GM21786 (cell line): ENCODE data around the gene POP4.

ENCODE experiments used
- ATAC-seq: cut with Tn5 transposase; IDR thresholded peaks from one replicate; pipeline ENCODE4 v1.9.1; 2021; ENCODE audit not compliant: unreplicated experiment

The POP4 gene

DNA sequence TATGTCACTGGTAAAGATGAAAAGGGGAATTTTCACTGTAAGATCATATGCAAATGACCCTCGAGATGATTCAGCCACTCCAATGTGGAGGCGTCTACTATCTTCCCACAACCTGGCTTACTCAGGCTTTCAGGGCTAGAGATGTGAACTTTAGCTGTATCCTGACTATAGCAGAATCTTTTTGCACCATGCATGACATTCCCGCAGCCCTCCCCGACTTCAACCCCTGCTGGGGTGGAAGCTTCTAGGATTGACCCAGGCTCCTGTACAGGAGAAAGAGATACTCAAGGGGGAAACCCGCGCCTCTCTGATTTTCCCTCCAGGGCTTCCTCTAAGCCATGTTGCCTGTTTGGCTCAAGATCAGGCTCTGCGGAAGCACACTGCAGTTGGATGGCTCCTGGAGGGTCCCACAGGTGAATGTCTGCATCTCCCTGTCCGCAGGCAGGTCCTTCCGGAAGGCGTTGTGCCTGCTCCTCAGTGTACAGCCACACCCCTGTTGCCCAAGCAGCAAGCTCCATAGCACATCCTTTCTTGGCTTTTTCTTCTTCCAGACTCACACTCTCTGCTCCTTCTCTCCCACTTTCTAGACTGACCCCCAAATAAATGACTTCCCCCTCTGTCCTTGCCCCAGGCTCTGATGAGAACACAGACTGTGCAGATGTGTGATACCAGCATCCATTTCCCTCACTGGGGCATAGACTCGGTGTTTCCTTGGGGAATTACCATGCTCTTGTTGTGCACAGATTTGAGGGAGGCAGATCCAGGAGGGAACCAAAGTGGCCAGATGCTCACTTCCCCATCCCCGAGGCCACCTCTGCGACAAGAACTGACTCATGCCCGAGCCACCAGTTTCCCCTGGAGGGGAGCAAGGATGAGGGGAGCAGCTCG is 29.1 kb upstream of the POP4 start:
- ATAC-seq: peak; percentile 69

GRCh38 chr19:29577649-29577963 is 28.5 kb upstream of the POP4 start:
- no peak for ATAC-seq

DNA sequence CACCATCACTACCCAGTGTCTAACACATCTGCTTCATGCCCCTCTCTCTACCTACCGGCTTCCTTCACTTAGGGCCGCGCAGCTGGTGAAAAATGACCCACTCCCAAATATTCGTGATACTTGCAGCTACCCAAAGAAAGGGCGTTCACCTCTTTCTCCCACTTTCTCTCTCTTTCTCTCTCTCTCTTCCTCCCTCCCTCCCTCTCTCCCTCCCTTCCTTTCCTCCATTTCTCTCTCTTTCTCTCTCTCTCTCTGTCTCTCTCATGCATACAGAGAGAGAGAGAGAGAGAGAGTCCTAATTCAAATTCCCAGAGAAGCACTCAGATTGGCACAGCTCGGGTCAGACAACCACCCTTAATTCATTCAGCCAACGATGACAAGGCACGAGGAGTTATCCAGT is 27.7 kb upstream of the POP4 start:
- no peak for ATAC-seq

- no peak for ATAC-seq
Measured at GRCh38 chr19:29579308-29579910, 26.7 kb upstream of the POP4 start.

DNA sequence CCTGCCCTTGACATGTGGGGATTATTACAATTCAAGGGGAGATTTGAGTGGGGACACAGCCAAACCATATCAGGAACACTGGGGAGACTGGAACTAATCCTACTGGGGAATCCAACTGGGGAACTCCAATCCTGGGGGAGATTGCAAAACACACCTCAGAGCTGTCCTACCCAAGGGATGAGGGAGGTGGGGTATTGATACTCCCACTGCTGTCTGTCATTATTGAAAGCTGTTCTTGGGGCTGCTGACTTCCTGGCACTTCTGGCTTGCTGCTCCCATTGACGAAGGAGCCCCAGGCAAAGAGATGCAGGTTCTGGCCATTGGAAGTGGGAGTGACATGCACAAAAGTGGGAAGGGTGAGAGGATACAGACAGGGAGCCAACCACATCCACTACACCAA is 24.7 kb upstream of the POP4 start:
- ATAC-seq: no peak

DNA sequence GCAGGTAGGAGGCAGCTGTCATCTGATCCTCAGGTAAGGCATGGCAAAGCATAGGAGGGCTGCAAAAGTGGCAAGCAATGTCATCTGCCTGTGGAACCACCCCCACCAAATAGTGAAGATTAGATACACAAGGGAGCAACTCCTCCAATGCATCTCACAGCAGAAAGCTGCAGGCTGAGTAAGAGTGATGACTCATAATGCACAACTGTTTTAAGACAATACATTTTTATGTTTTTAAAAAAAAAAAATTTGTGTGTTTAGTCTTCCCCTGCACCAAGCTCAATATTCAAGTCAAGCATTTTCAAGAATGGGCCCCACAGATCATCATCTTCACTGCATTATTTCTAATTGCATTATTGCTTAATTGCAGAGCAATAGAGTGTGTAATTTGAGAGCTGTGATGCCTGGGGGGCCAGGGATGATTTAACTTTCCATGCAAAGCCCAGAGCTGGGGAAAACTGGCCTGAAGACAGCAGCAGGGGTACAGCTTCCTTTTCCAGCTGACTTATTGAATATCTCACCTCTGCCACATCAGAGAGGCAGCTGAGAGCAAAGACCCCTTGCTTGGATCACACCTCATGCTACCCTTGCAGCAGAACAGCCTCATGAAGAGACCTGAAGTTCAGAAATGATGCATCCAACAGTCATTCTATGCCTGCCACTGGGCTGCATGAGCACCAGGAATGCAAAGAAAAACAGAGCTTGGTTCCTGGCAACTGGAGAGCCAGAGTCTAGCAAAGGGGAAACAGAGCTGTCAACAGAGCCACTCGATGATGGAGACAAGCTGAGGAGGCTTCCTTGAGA is 22.7 kb upstream of the POP4 start:
- no peak for ATAC-seq

DNA sequence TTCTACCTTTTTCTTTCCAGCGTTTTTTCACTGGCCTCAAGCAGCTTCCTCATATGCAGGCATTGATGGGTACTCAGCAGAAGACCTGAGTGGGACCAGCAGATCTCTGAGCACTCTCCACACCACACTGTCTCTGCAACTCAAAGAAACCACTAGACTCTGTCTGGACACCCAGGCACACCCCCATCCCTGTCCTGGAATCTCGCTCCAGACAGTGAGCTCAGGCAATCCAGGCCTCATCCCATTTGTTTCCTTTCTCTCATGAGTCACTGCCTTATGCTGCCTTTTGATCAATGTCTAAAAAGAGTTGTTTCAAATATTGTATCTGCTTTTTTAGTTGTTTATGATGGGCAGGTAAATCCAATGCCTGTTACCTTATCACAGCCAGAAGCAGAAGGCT is 19.7 kb upstream of the POP4 start:
- no peak for ATAC-seq

DNA sequence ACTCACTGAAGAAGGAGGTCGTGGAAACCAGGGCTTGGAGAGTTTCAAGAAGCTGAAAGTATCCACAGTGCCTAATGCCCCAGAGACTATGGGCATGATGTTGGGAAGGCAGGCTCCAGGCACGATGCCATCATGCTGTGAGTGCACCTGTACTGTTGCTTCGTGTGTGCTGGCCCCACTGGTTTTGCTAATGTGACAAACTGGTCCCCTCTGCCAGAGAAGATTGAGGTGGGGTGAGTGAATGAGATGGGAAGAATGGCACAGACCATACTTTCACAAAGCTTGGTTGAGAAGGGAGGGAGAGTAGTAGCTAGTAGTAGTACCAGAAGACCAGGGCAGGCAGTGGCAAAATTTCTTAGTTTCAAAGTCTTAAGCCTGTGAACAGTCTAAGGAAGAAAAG is 19.0 kb upstream of the POP4 start:
- no peak for ATAC-seq

GRCh38 chr19:29587518-29587986 is 18.5 kb upstream of the POP4 start:
- peak; percentile 85 for ATAC-seq

DNA sequence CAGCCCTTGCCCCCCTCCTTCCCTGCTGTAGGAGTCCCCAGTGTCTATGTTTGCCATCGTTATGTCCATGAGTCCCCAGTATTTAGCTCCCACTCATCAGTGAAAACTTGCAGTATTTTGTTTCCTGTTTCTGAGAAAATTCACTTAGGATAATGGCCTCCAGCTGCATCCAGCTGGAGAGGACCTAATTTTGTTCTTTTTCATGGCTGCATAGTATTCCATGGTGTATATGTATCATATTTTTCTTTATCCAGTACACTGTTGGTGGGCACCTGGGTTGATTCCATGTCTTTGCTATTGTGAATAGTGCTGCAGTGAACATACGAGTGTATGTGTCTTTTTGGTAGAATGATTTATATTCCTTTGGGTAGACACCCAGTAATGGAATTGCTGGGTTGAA is 18.0 kb upstream of the POP4 start:
- ATAC-seq: no peak

DNA sequence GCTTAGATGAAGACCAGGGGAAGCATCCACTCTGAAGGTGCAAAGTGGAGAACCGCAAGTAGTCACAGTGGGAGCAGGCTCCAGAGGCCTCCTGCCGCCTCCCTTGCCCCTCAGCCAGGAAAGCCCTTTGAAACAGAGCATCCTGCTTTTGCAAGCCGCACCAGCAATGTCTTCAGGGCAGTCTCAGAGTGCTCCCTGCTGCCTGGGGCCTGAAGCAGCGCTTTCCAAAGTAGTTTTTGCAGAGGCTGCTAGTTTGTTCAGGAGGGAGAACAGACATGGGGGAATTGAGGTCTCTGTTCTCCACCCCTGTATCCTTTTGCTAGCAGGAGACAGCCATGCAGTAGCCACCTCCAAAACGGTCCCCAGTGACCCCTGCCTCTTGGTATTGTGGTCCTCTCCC is 15.8 kb upstream of the POP4 start:
- ATAC-seq: no peak

DNA sequence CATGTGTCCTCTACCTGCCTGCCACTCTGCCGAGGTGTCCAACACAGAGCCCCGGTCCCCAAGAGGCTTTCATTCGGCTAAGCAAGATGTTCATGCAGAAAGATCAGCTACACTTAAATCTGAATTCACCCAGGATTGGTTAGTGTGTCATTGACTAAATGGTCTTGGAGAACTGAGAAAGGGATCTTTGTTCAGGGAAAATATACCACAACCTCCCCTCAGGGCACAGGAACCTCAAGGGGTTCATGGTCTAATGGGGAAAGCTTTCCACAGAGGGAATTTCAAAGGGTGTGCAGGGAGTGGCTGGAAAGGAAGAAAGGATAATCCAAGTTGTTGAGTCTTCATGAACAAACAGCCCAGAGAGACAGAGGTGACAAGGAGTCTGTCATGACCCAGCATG is 14.4 kb upstream of the POP4 start:
- ATAC-seq: no peak

DNA sequence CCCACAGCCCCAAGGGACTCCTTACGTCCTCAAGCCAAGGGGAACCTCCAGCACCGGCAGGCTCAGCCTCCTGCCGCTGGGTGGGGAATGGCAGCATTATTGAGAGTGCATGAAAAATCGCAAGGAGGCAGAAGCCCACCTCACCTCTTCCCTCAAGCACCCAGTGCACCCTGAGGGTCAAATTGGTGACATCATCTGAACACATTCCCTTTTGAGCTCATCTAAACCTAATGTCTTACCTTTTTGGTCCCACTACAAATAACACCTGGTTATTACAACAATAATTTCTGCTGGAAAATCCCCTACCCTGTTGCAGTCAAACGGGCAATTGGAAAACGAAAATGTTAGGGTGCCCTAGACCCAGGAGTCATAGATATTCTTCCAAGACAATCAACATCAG is 12.2 kb upstream of the POP4 start:
- ATAC-seq: no peak

DNA sequence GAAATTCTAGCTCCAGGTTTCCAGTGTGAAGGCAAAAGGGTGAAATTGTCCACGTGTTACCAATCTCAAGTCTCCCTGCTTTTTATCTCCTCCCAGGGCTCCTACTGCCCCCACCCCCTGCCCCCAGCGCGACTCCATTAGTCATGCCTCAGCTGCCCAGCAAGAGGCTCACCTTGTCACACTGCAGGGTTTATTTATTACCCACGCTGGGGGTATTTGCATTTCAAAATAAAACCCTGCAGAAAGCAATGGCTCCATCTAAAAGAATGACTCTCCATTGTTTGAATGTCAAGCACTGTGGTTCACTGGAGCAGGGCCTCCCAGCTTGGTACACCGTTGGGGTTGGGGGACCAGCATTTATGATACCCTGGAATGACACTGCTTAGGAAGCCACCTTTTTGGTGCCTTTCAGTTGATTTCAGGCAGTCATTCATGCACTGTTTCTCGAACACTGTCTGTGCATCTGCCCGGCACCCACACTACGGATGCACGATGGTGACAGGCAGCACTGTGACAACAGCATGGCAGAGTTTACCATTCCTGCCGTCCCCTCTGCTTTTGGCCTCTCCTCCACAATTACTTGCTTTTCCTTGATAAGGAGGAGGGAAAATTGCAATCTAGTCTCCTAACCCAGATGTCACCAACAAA is 9.9 kb upstream of the POP4 start:
- no peak for ATAC-seq

DNA sequence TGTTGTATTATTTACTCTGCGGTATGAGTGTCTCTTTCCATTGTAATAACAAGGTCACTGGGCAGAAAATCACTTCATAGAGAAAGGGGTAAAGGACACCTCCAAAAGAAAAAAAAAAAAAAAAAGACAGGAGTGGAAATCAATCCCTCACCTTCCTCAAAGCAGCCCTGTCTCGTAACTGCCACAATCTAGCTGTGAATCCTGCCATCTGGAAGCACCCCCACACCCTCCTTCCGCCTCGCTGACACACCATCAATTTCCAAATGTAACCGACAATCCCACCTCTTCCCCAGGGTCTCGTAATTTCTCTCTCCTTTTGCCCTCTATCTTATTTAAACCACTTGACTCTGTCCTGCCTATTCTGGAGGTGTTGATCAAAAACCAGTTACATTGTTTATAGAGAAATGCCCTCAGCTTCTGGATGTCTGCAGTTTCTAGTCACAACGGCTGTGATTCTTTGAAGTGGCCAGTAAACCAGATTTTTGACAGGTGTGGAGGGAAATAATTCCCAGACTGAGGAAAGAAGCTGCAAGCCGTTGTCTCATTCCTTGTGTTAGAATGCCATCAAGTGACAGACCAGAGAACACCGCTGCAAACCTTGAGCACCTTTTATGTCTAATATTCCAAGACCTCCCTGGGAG is 9.1 kb upstream of the POP4 start:
- no peak for ATAC-seq

DNA sequence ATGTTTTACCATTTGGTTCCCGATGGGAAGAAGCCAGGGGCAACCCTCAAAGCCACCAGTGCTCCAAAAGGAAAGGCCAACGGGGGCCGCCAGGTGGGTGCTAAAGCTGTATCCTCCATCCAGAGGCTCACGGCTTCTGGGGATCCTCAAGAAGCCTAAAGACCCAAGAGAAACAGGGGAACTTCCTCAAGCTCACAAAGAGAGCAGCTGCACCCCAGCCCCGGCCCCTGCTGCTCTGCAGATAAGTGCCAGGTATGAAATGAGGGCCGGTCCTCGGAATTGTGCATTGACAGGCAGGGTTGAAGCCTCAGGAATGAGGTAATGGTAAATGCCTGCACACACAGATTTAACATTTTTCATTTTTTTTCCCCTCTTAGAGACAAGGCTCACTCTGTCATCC is 8.0 kb upstream of the POP4 start:
- ATAC-seq: no peak

DNA sequence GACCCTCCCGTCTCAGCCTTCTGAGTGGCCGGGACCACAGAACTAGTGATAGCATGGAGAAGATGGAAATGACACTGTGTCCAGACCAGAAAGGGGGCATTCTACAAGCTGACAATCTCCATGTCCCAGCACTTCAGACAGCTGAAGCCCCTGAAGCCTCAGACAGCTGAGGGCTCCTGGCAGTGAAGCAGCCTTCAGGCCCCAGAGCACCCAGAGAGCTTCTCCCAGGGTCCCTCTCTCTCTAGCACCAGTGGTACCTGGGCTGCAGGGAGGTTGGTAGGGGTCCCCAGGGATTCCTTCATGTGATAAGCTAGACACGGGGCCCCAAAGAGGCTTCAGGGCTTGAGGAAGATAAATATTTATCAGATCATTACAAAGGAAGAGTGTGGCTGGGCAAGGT is 7.6 kb upstream of the POP4 start:
- ATAC-seq: no peak

GRCh38 chr19:29603308-29603707 is 2.8 kb upstream of the POP4 start:
- no peak for ATAC-seq

- ATAC-seq: no peak
Measured at GRCh38 chr19:29606420-29606747, 301 bp downstream of the POP4 start.

DNA sequence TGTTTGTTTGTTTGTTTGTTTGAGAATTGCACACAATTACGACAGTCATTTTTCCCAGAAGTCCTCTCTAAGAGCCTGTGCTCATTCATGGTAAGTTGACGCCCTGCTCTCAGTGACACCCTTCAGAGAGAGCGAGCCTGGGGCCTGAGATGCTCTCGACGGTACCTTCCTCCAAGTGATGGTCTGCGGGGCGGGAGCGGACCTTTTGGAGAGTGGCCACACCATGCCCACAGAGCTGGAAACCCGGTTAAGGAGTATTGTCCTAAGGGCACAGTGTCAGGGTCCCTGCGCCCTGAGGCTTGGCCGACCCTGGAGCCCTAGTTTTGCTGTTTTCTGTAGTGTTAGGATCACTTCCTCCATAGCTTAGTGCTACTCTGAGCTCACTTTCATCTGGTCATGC is 3.6 kb downstream of the POP4 start:
- ATAC-seq: no peak

DNA sequence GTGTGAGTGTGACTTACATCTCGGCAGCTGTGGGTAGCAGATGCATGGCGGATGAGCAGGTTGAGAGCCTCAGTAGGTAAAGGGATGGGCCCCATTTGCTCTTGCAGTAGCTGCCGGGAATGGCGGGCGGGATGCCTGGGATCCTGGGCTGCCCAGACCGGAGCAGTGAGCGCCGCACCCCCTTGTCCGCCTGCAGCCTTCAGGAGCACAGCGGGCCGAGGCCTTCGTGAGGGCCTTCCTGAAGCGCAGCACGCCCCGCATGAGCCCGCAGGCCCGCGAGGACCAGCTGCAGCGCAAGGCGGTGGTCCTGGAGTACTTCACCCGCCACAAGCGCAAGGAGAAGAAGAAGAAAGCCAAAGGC is 4.1 kb downstream of the POP4 start:
- no peak for ATAC-seq
